Body of pancreas (tissue), 4 donors: Measurements from ENCODE around the gene SRR.

Experiments
- CTCF ChIP-seq, 7 experiments: fragments of 450-650 bp in 4 of 7; fragments of 200-600 bp in 3 of 7; sonication (generic) in 3 of 7; IDR thresholded peaks; one replicate each; pipeline ENCODE4 v1.5.1; 2016 to 2019; ENCODE audit warnings: antibody characterized with exemption in 7 of 7
- POLR2A ChIP-seq, 3 donors: fragments of 450-650 bp; IDR thresholded peaks; one replicate each; pipeline ENCODE4 v1.6.1; 2016; ENCODE audit warnings: antibody characterized with exemption in 3 of 3, mild to moderate bottlenecking in 2 of 3

GRCh38 chr17:2368359-2368758 is 64.6 kb downstream of the SRR start:
- TF ChIP-seq CTCF (IDR thresholded peaks at IDR 0.05) (no peak), POLR2A (IDR thresholded peaks at IDR 0.05) (no peak)
